Immature natural killer cell (primary cell): ENCODE measurements around the gene NREP. TPM values are rescaled to one million over a fixed set of nuclear protein-coding genes. Genes with fewer than 3 reads are reported as not detected.

Source experiments
- DNase-seq, 3 donors: peaks; one replicate each; pipeline ENCODE4 v3.0.0; 2022; ENCODE audit warnings: mixed read lengths in 1 of 3
- H3K27ac Mint-ChIP-seq, 6 donors: one replicate each; pipeline ENCODE4 v1.8.0; 2020; ENCODE audit warnings: mixed read lengths in 6 of 6, mild to moderate bottlenecking in 5 of 6, inconsistent platforms in 4 of 6, moderate library complexity in 3 of 6
- H3K27me3 Mint-ChIP-seq, 3 donors: one replicate each; pipeline ENCODE4 v1.8.0; 2020 to 2021; ENCODE audit warnings: low read depth in 3 of 3, mild to moderate bottlenecking in 3 of 3, mixed read lengths in 3 of 3, moderate library complexity in 3 of 3, inconsistent platforms in 1 of 3
- H3K36me3 Mint-ChIP-seq, 3 donors: one replicate each; pipeline ENCODE4 v1.8.0; 2020; ENCODE audit warnings: mixed read lengths in 3 of 3, inconsistent platforms in 2 of 3, mild to moderate bottlenecking in 2 of 3
- H3K4me1 Mint-ChIP-seq, 2 donors: one replicate each; pipeline ENCODE4 v1.8.0; 2020; ENCODE audit warnings: inconsistent platforms in 2 of 2, mild to moderate bottlenecking in 2 of 2, mixed read lengths in 2 of 2, moderate library complexity in 1 of 2
- H3K4me3 Mint-ChIP-seq, 5 donors: one replicate each; pipeline ENCODE4 v1.8.0; 2020; ENCODE audit warnings: mild to moderate bottlenecking in 5 of 5, mixed read lengths in 5 of 5, inconsistent platforms in 3 of 5, moderate library complexity in 3 of 5
- H3K9me3 Mint-ChIP-seq, 6 donors: one replicate each; pipeline ENCODE4 v1.8.0; 2020; ENCODE audit warnings: mild to moderate bottlenecking in 6 of 6, mixed read lengths in 6 of 6, inconsistent platforms in 4 of 6, moderate library complexity in 3 of 6
- polyA plus RNA-seq, 3 donors: library from polyadenylated mRNA; unstranded; fragments of 300-500 nt; fragmentation: Illumina TruSeq; gene quantifications; one replicate each; pipeline ENCODE4 v1.2.3, GENCODE V29; 2021

Gene NREP
- polyA plus RNA-seq, 3 donors from 2014 or later = 12.5 to 20.2 (median 17.6) TPM

GRCh38 chr5:111691914-111692313, 65.1 kb downstream of the NREP start:
- Mint-ChIP-seq H3K9me3 (no peaks in the 10 kb centered on the region), H3K36me3 (no peaks in the 10 kb centered on the region), H3K27ac (no peak overlapping the region), H3K27me3 (no peaks in the 10 kb centered on the region), H3K4me3 (no peak overlapping the region), H3K4me1 (no peaks in the 10 kb centered on the region)
- no peak for DNase-seq

- no peak for DNase-seq
- Mint-ChIP-seq H3K4me1 (no peaks in the 10 kb centered on the region), H3K9me3 (no peaks in the 10 kb centered on the region), H3K4me3 (no peak overlapping the region), H3K27me3 (no peaks in the 10 kb centered on the region), H3K36me3 (no peaks in the 10 kb centered on the region), H3K27ac (no peak overlapping the region)
Measured at GRCh38 chr5:111691508-111691907, 65.5 kb downstream of the NREP start.

- H3K9me3 Mint-ChIP-seq = no peaks in the 10 kb centered on the region
- DNase-seq = no peak
- H3K27ac Mint-ChIP-seq = no peak overlapping the region
- no peaks in the 10 kb centered on the region for H3K4me1 Mint-ChIP-seq
- H3K27me3 Mint-ChIP-seq = no peaks in the 10 kb centered on the region
- no peaks in the 10 kb centered on the region for H3K36me3 Mint-ChIP-seq
- no peak overlapping the region for H3K4me3 Mint-ChIP-seq
Measured at GRCh38 chr5:111689357-111689935, 67.5 kb downstream of the NREP start.

GRCh38 chr5:111685969-111686368, 71.0 kb downstream of the NREP start:
- H3K27me3 Mint-ChIP-seq = no peaks in the 10 kb centered on the region
- no peaks in the 10 kb centered on the region for H3K4me1 Mint-ChIP-seq
- H3K9me3 Mint-ChIP-seq = no peaks in the 10 kb centered on the region
- DNase-seq = peak in 1 of 3 donors; percentile 2
- H3K4me3 Mint-ChIP-seq = no peak overlapping the region
- no peaks in the 10 kb centered on the region for H3K36me3 Mint-ChIP-seq
- no peak overlapping the region for H3K27ac Mint-ChIP-seq

- Mint-ChIP-seq H3K4me3 (no peak overlapping the region), H3K27ac (no peak overlapping the region), H3K4me1 (no peaks in the 10 kb centered on the region), H3K9me3 (no peaks in the 10 kb centered on the region), H3K36me3 (no peaks in the 10 kb centered on the region), H3K27me3 (peaks cover 0 to 2% (median 2%) of the 10 kb centered on the region in 3 donors)
- no peak for DNase-seq
Measured at GRCh38 chr5:111682641-111683040, 74.4 kb downstream of the NREP start.

GRCh38 chr5:111682121-111682520, 74.9 kb downstream of the NREP start:
- no peaks in the 10 kb centered on the region for H3K36me3 Mint-ChIP-seq

GRCh38 chr5:111681414-111682120, 75.4 kb downstream of the NREP start:
- H3K36me3 Mint-ChIP-seq = no peaks in the 10 kb centered on the region
- no peak for DNase-seq
- H3K27ac Mint-ChIP-seq = no peak overlapping the region
- no peak overlapping the region for H3K4me3 Mint-ChIP-seq
- peaks cover 0 to 4% (median 2%) of the 10 kb centered on the region in 3 donors for H3K27me3 Mint-ChIP-seq
- no peaks in the 10 kb centered on the region for H3K9me3 Mint-ChIP-seq
- no peaks in the 10 kb centered on the region for H3K4me1 Mint-ChIP-seq

More at GRCh38 chr5:111682121-111682520, 74.9 kb downstream of the NREP start:
- Mint-ChIP-seq H3K4me1 (no peaks in the 10 kb centered on the region), H3K27me3 (peaks cover 0 to 2% (median 2%) of the 10 kb centered on the region in 3 donors), H3K27ac (no peak overlapping the region), H3K9me3 (no peaks in the 10 kb centered on the region), H3K4me3 (no peak overlapping the region)
- DNase-seq = no peak

- Mint-ChIP-seq H3K9me3 (no peaks in the 10 kb centered on the region), H3K4me1 (no peaks in the 10 kb centered on the region), H3K27ac (no peak overlapping the region), H3K4me3 (no peak overlapping the region), H3K27me3 (peaks cover 0 to 4% (median 2%) of the 10 kb centered on the region in 3 donors), H3K36me3 (no peaks in the 10 kb centered on the region)
- no peak for DNase-seq
Measured at GRCh38 chr5:111680737-111681413, 76.1 kb downstream of the NREP start.

- DNase-seq = no peak
- no peak overlapping the region for H3K27ac Mint-ChIP-seq
- no peaks in the 10 kb centered on the region for H3K9me3 Mint-ChIP-seq
- H3K36me3 Mint-ChIP-seq = no peaks in the 10 kb centered on the region
- H3K27me3 Mint-ChIP-seq = peaks cover 0 to 4% (median 2%) of the 10 kb centered on the region in 3 donors
- H3K4me3 Mint-ChIP-seq = no peak overlapping the region
- no peaks in the 10 kb centered on the region for H3K4me1 Mint-ChIP-seq
Measured at GRCh38 chr5:111679611-111680010, 77.4 kb downstream of the NREP start.

Other genes with a start within 250 kb of the NREP start
- 10 to 100 TPM in 2 of 3 donors, 1 to 10 TPM in 1; 8.8 to 12.8 (median 11.8) TPM for gene STARD4, start 244.7 kb downstream of the NREP start, polyA plus RNA-seq